WTC11 (cell line): ENCODE data around the gene SLC8A2. TPM values are rescaled to one million over a fixed set of nuclear protein-coding genes. Genes with fewer than 3 reads are reported as not detected.

ENCODE experiments used
- ATAC-seq: fragments of 200-7000 bp; cut with Tn5 transposase; 2 replicates; pipeline ENCODE4 v1.10.0; 2021; ENCODE audit warnings: mild to moderate bottlenecking, moderate library complexity
- CTCF ChIA-PET: fragments of 300-600 bp; sonication (Branson Sonifier 250); formaldehyde crosslinking; loops from one replicate; lab custom pipeline; 2021; ENCODE audit warnings: antibody characterized with exemption; lab: Charles Lee
- POLR2A ChIA-PET: fragments of 350-600 bp; sonication (Branson Sonifier 250); formaldehyde crosslinking; loops from one replicate; lab custom pipeline; 2021; ENCODE audit warnings: antibody characterized with exemption; lab: Charles Lee
- DNase-seq: peaks from one replicate; pipeline ENCODE4 v3.0.0; 2021; ENCODE audit warnings: low spot score
- H3K27ac Mint-ChIP-seq: 2 replicates; pipeline ENCODE4 v1.8.0; 2021; ENCODE audit warnings: mixed read lengths
- H3K27me3 Mint-ChIP-seq: 2 replicates; pipeline ENCODE4 v1.8.0; 2021; ENCODE audit warnings: low read depth, mild to moderate bottlenecking, moderate library complexity, mixed read lengths
- H3K36me3 Mint-ChIP-seq: 2 replicates; pipeline ENCODE4 v1.8.0; 2021; ENCODE audit warnings: mixed read lengths
- H3K4me1 Mint-ChIP-seq: 2 replicates; pipeline ENCODE4 v1.8.0; 2022; ENCODE audit warnings: mixed read lengths
- H3K4me3 Mint-ChIP-seq: 2 replicates; pipeline ENCODE4 v1.8.0; 2021; ENCODE audit warnings: mild to moderate bottlenecking, moderate library complexity, mixed read lengths
- H3K9me3 Mint-ChIP-seq: 2 replicates; pipeline ENCODE4 v1.8.0; 2021; ENCODE audit warnings: mixed read lengths
- ATF6 ChIP-seq: sonication (generic); formaldehyde crosslinking; IDR thresholded peaks from 2 replicates; pipeline ENCODE4 v1.8.1; 2023; ENCODE audit warnings: mild to moderate bottlenecking, missing genetic modification reagents
- E2F1 ChIP-seq: sonication (generic); formaldehyde crosslinking; IDR thresholded peaks from 2 replicates; pipeline ENCODE4 v1.8.0; 2022; ENCODE audit warnings: mild to moderate bottlenecking, missing genetic modification reagents
- ETV6 ChIP-seq: sonication (generic); formaldehyde crosslinking; IDR thresholded peaks from 2 replicates; pipeline ENCODE4 v1.8.1; 2022; ENCODE audit warnings: mild to moderate bottlenecking, missing genetic modification reagents
- GABPB1 ChIP-seq: sonication (generic); formaldehyde crosslinking; IDR thresholded peaks from 2 replicates; pipeline ENCODE4 v1.8.1; 2023; ENCODE audit warnings: mild to moderate bottlenecking, missing genetic modification reagents
- IRF2 ChIP-seq: sonication (generic); formaldehyde crosslinking; IDR thresholded peaks from 2 replicates; pipeline ENCODE4 v1.8.0; 2022; ENCODE audit warnings: low read depth, missing genetic modification reagents, borderline replicate concordance
- OVOL2 ChIP-seq: fragments of 250-450 bp; sonication (Bioruptor Pico); IDR thresholded peaks from 2 replicates; pipeline ENCODE4 v1.9.0; 2021; ENCODE audit warnings: mild to moderate bottlenecking, borderline replicate concordance
- RORB ChIP-seq: fragments of 250-450 bp; sonication (Bioruptor Pico); IDR thresholded peaks from 2 replicates; pipeline ENCODE4 v1.9.0; 2021; ENCODE audit warnings: mild to moderate bottlenecking
- TEAD4 ChIP-seq: sonication (generic); formaldehyde crosslinking; IDR thresholded peaks from 2 replicates; pipeline ENCODE4 v1.8.0; 2022; ENCODE audit warnings: mild to moderate bottlenecking, missing genetic modification reagents
- USF1 ChIP-seq: sonication (generic); formaldehyde crosslinking; IDR thresholded peaks from 2 replicates; pipeline ENCODE4 v1.8.0; 2022; ENCODE audit warnings: mild to moderate bottlenecking, missing genetic modification reagents
- ZBTB21 ChIP-seq: sonication (generic); formaldehyde crosslinking; IDR thresholded peaks from 2 replicates; pipeline ENCODE4 v1.8.1; 2023; ENCODE audit warnings: mild to moderate bottlenecking, missing genetic modification reagents, borderline replicate concordance
- ZNF416 ChIP-seq: fragments of 250-450 bp; sonication (Bioruptor Pico); IDR thresholded peaks from 2 replicates; pipeline ENCODE4 v1.9.0; 2021; ENCODE audit warnings: mild to moderate bottlenecking, inconsistent platforms
- ZNF425 ChIP-seq: fragments of 250-450 bp; sonication (Bioruptor Pico); conservative IDR thresholded peaks from 2 replicates; pipeline ENCODE4 v1.9.0; 2021; ENCODE audit warnings: mild to moderate bottlenecking
- ZNF532 ChIP-seq: fragments of 250-450 bp; sonication (Bioruptor Pico); IDR thresholded peaks from 2 replicates; pipeline ENCODE4 v1.9.0; 2021; ENCODE audit warnings: mild to moderate bottlenecking, borderline replicate concordance
- total RNA-seq: library from RNA; stranded (reverse); gene quantifications from 3 replicates; pipeline ENCODE4 v1.2.3, GENCODE V29; 2021

SLC8A2 gene
- total RNA-seq, 1 experiment from 2014 or later, result 6.5 TPM

GRCh38 chr19:47419030-47419783, 52.5 kb downstream of the SLC8A2 start, which contains the start of gene MEIS3 (continued):
- TF ChIP-seq ZNF532 (CRISPR knock-in tag) (no peak), RORB (CRISPR knock-in tag) (no peak), GABPB1 (CRISPR knock-in tag) (no peak)

GRCh38 chr19:47418692-47419029, 53.0 kb downstream of the SLC8A2 start:
- peak; percentile 4; the same call in 1 of the 2 replicates for ATAC-seq
- ChIA-PET CTCF (interaction anchor here (0.6 to 2.9 kb wide), 6 partner anchors 10 to 294 kb away, joined by 3 to 21 read pairs (median 6); partner anchors contain the start of gene DHX34), POLR2A (interaction anchor here (0.6 kb wide), 2 partner anchors 279 to 634 kb away, joined by 3 read pairs; no protein-coding TSS in a partner anchor)
- no peak overlapping the region for H3K27ac Mint-ChIP-seq
- H3K4me3 Mint-ChIP-seq, result peak overlapping the region; percentile 67
- H3K27me3 Mint-ChIP-seq, result peaks cover 81% of the 10 kb centered on the region
- H3K4me1 Mint-ChIP-seq, result peaks cover 65% of the 10 kb centered on the region
- no peak for TF ChIP-seq E2F1 (CRISPR knock-in tag)
- TF ChIP-seq OVOL2 (CRISPR knock-in tag), result no peak
- no peak for TF ChIP-seq ZNF532 (CRISPR knock-in tag)
- no peak for TF ChIP-seq ZBTB21 (CRISPR knock-in tag)
- TF ChIP-seq ETV6 (CRISPR knock-in tag), result no peak
- TF ChIP-seq IRF2, result no peak
- TF ChIP-seq TEAD4 (CRISPR knock-in tag), result no peak
- no peak for TF ChIP-seq ZNF416
- TF ChIP-seq USF1 (CRISPR knock-in tag), result no peak
- TF ChIP-seq ZNF425, result no peak
- TF ChIP-seq ATF6, result no peak
- peaks cover 11% of the 10 kb centered on the region for H3K36me3 Mint-ChIP-seq
- peak; percentile 48 for DNase-seq
- no peaks in the 10 kb centered on the region for H3K9me3 Mint-ChIP-seq
